Measurements from ENCODE around the gene LGALS7B.
"Not testable (repeated sequence)": the region's sequence is repeated elsewhere in the genome, so short reads cannot be mapped to it uniquely, and the experiment has no call there.

GRCh38 chr19:38770949-38771275 lies 18.1 kb upstream of the LGALS7B start:
- not testable (repeated sequence) for TF ChIP-seq CTCF (conservative IDR thresholded peaks at IDR 0.05; ENCODE audit: low read depth in 2 of 2); EZH2 (IDR thresholded peaks at IDR 0.05; ENCODE audit: low read depth, unreplicated experiment); EZH2phosphoT487 (IDR thresholded peaks at IDR 0.05; ENCODE audit: unreplicated experiment); POLR2AphosphoS5 (IDR thresholded peaks at IDR 0.05; ENCODE audit: low read depth); STAT1 (IDR thresholded peaks at IDR 0.05; ENCODE audit: unreplicated experiment); CREB1 (CRISPR knock-in tag; IDR thresholded peaks at IDR 0.05; ENCODE audit: low read depth)
- TF ChIP-seq, protein P1, sequence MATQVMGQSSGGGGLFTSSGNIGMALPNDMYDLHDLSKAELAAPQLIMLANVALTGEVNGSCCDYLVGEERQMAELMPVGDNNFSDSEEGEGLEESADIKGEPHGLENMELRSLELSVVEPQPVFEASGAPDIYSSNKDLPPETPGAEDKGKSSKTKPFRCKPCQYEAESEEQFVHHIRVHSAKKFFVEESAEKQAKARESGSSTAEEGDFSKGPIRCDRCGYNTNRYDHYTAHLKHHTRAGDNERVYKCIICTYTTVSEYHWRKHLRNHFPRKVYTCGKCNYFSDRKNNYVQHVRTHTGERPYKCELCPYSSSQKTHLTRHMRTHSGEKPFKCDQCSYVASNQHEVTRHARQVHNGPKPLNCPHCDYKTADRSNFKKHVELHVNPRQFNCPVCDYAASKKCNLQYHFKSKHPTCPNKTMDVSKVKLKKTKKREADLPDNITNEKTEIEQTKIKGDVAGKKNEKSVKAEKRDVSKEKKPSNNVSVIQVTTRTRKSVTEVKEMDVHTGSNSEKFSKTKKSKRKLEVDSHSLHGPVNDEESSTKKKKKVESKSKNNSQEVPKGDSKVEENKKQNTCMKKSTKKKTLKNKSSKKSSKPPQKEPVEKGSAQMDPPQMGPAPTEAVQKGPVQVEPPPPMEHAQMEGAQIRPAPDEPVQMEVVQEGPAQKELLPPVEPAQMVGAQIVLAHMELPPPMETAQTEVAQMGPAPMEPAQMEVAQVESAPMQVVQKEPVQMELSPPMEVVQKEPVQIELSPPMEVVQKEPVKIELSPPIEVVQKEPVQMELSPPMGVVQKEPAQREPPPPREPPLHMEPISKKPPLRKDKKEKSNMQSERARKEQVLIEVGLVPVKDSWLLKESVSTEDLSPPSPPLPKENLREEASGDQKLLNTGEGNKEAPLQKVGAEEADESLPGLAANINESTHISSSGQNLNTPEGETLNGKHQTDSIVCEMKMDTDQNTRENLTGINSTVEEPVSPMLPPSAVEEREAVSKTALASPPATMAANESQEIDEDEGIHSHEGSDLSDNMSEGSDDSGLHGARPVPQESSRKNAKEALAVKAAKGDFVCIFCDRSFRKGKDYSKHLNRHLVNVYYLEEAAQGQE (IDR thresholded peaks at IDR 0.05; ENCODE audit: unreplicated experiment), result not testable (repeated sequence)
